NT2/D1 (cell line): ENCODE measurements around the gene GTSE1.

Experiments used
- DNase-seq: peaks from one replicate; pipeline ENCODE4 v3.0.0-alpha.2; 2011; ENCODE audit warnings: low read depth, low spot score
- H3K27me3 ChIP-seq: 2 replicates; pipeline ENCODE4 v1.6.0; 2011; ENCODE audit warnings: mild to moderate bottlenecking; ENCODE audit not compliant: insufficient read length, insufficient read depth
- H3K36me3 ChIP-seq: 2 replicates; pipeline ENCODE4 v1.6.1; 2011; ENCODE audit warnings: mild to moderate bottlenecking, low read length, mixed read lengths; ENCODE audit not compliant: insufficient read depth, insufficient read length
- H3K4me1 ChIP-seq: 2 replicates; pipeline ENCODE4 v1.5.1; 2011; ENCODE audit not compliant: insufficient read depth, insufficient read length
- H3K4me3 ChIP-seq: 2 replicates; pipeline ENCODE4 v1.5.1; 2011; ENCODE audit warnings: low read depth; ENCODE audit not compliant: insufficient read length
- H3K9ac ChIP-seq: 2 replicates; pipeline ENCODE4 v1.6.0; 2011; ENCODE audit warnings: low read depth; ENCODE audit not compliant: insufficient read length
- H3K9me3 ChIP-seq: 2 replicates; pipeline ENCODE4 v1.5.1; 2011; ENCODE audit warnings: mild to moderate bottlenecking, low read length; ENCODE audit not compliant: insufficient read depth
- SUZ12 ChIP-seq: IDR thresholded peaks from 2 replicates; pipeline ENCODE4 v1.6.1; 2011; ENCODE audit not compliant: insufficient read length, insufficient read depth; ENCODE audit errors: extremely low read depth
- YY1 ChIP-seq: IDR thresholded peaks from 2 replicates; pipeline ENCODE4 v1.6.1; 2011; ENCODE audit not compliant: insufficient read length, insufficient read depth
- ZNF274 ChIP-seq: IDR thresholded peaks from 2 replicates; pipeline ENCODE4 v1.6.1; 2011; ENCODE audit warnings: mild to moderate bottlenecking, low read depth, low read length

The GTSE1 gene

DNA sequence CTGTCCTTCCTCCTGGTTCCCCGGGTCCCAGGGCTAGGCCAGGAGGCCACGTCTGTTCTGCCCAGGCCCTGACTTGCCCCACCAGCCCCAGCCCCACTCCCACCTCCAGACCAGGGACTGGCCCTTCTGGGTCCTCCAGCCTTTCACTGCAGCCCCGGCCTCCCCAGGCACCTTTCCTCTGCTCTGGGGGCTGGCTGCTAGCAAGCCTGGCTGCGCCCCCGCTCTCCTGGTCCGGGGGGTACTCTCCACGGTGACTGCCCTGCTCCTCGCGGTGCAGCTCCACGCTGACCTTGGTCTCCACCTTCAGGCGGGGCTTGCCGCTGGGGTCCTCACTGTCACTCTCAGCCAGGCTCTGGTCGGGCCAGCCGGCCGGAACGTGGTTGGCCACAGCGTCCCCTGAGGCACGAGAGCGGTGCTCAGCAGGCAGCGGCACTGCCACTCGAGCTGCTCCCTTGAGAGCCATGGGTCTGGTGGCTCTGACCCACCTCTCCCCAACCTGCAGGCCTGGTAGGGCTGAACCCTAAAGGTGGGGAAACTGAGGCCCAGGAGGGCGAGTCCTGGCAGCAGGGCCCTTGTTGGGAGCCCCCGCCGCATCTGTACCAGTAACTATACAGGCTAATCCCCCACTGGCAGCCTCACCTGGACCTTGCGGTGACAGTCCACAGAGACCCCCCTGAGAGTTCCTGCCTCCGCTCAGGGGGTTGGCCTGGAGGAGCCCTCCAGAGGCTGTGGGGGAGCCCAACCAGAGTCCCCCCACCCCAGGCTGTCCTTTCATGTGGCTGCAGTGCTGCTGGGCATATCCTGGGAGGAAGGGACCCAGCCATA is 67.9 kb downstream of the GTSE1 start:
- H3K27me3 ChIP-seq = no peaks in the 10 kb centered on the region
- TF ChIP-seq YY1 (no peak), SUZ12 (no peak), ZNF274 (no peak)
- peaks cover 34% of the 10 kb centered on the region for H3K36me3 ChIP-seq
- no peak overlapping the region for H3K4me3 ChIP-seq
- no peak for DNase-seq
- H3K4me1 ChIP-seq = peaks cover 15% of the 10 kb centered on the region
- no peak overlapping the region for H3K9ac ChIP-seq
- H3K9me3 ChIP-seq = no peaks in the 10 kb centered on the region

GRCh38 chr22:46365166-46365624 is 68.5 kb downstream of the GTSE1 start:
- TF ChIP-seq SUZ12 (no peak), ZNF274 (no peak), YY1 (no peak)
- H3K36me3 ChIP-seq = peaks cover 28% of the 10 kb centered on the region

GRCh38 chr22:46366327-46366731 is 69.7 kb downstream of the GTSE1 start:
- H3K4me1 ChIP-seq = peaks cover 15% of the 10 kb centered on the region
- no peak overlapping the region for H3K4me3 ChIP-seq
- H3K9ac ChIP-seq = no peak overlapping the region
- H3K27me3 ChIP-seq = no peaks in the 10 kb centered on the region
- no peak for DNase-seq
- peaks cover 25% of the 10 kb centered on the region for H3K36me3 ChIP-seq
- H3K9me3 ChIP-seq = no peaks in the 10 kb centered on the region
- TF ChIP-seq ZNF274 (no peak), YY1 (no peak), SUZ12 (no peak)

More at GRCh38 chr22:46365166-46365624, 68.5 kb downstream of the GTSE1 start:
- Histone ChIP-seq H3K27me3 (no peaks in the 10 kb centered on the region), H3K9ac (no peak overlapping the region), H3K4me1 (peaks cover 15% of the 10 kb centered on the region), H3K9me3 (no peaks in the 10 kb centered on the region), H3K4me3 (no peak overlapping the region)
- DNase-seq = no peak

GRCh38 chr22:46366801-46367706 is 70.4 kb downstream of the GTSE1 start:
- Histone ChIP-seq H3K9ac (no peak overlapping the region), H3K4me3 (no peak overlapping the region), H3K9me3 (no peaks in the 10 kb centered on the region), H3K4me1 (peaks cover 15% of the 10 kb centered on the region), H3K27me3 (no peaks in the 10 kb centered on the region), H3K36me3 (peaks cover 25% of the 10 kb centered on the region)
- DNase-seq = no peak
- no peak for TF ChIP-seq ZNF274
- TF ChIP-seq SUZ12 = no peak
- TF ChIP-seq YY1 = no peak

DNA sequence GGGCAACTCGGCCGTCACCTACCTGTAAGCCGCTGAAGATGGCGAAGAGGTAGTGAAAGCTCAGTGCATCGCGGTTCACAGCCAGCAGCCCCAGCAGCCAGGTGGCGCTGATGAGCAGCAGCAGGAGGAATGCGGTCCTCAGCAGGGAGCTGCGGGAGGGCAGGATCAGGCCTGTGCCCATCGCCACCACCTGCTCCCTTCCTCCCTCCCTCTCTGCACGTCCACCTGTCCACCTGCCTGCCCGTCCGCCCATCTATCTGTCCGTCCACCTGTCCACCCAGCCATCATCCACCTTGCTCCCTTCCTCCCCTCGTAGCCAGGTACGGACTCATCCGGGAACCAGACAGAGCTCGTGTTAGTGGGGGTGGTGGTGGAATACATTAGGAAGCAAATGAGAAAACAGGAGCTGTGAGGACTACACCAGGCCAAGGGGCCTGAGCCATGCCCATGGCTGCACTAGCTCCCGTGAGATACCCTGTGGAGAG is 71.1 kb downstream of the GTSE1 start:
- H3K9me3 ChIP-seq = no peaks in the 10 kb centered on the region
- peak; percentile 40 for DNase-seq
- H3K27me3 ChIP-seq = no peaks in the 10 kb centered on the region
- H3K4me1 ChIP-seq = peaks cover 15% of the 10 kb centered on the region
- TF ChIP-seq SUZ12 (no peak), ZNF274 (no peak), YY1 (no peak)
- peaks cover 24% of the 10 kb centered on the region for H3K36me3 ChIP-seq
- H3K4me3 ChIP-seq = no peak overlapping the region
- H3K9ac ChIP-seq = no peak overlapping the region

DNA sequence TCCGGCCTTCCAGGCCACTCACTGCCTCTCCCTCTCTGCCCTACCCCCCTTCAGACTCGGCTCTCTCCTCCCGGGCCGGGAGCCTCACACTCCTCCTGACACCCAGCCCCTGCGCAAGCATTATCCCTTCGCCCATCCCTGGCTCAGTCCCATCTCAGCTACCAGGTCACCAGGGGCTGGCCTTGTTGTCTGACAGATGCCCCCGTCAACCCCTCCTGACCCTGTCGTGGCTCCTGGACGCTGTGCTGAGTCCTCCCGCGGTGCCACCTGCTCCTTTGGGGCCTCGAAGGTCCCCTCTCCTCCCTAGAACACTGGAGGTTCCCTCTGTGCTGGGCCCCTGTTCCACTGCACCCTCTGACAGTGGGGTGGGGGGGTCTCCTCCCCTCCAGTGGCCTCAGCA is 71.8 kb downstream of the GTSE1 start:
- Histone ChIP-seq H3K9ac (no peak overlapping the region), H3K4me1 (peaks cover 15% of the 10 kb centered on the region), H3K27me3 (no peaks in the 10 kb centered on the region), H3K36me3 (peaks cover 23% of the 10 kb centered on the region), H3K9me3 (no peaks in the 10 kb centered on the region), H3K4me3 (no peak overlapping the region)
- TF ChIP-seq SUZ12 (no peak), ZNF274 (no peak), YY1 (no peak)
- no peak for DNase-seq

- no peak for TF ChIP-seq YY1
- H3K27me3 ChIP-seq = no peaks in the 10 kb centered on the region
- H3K4me3 ChIP-seq = no peak overlapping the region
- H3K9me3 ChIP-seq = no peaks in the 10 kb centered on the region
- H3K4me1 ChIP-seq = peaks cover 15% of the 10 kb centered on the region
- no peak for DNase-seq
- H3K36me3 ChIP-seq = peaks cover 19% of the 10 kb centered on the region
- no peak overlapping the region for H3K9ac ChIP-seq
Measured at GRCh38 chr22:46368871-46369715, 72.4 kb downstream of the GTSE1 start.
